ENCODE data around the gene LCN1.

The LCN1 gene

GRCh38 chr9:135574331-135574730, 53.1 kb downstream of the LCN1 start:
- DNase-seq = no peak

GRCh38 chr9:135574943-135575342, 53.7 kb downstream of the LCN1 start:
- DNase-seq = no peak
